ENCODE data around the gene B4GALT2. TPM values are rescaled to one million over a fixed set of nuclear protein-coding genes. Genes with fewer than 3 reads are reported as not detected.

The B4GALT2 gene
- total and polyA plus RNA-seq, 9 of the 15 experiments (the other 6 are each of a cell fraction or from before 2014, with no cell fraction given) = 1.3 to 86.8 (median 43.8) TPM

GRCh38 chr1:44029260-44029910 lies 50.4 kb downstream of the B4GALT2 start (continued):
- TF ChIP-seq ZNF407 (IDR thresholded peaks at IDR 0.05; ENCODE audit: low read depth) (peak; percentile 32; the same call in 1 of the 2 replicates), NRF1 (conservative IDR thresholded peaks at IDR 0.05 in 1 of 2, IDR thresholded peaks at IDR 0.05 in 1 of 2) (peak; percentile 90 to 91), U2AF1 (optimal IDR thresholded peaks at IDR 0.05; ENCODE audit: low read depth, low read length) (no peak), ZNF253 (CRISPR knock-in tag; conservative IDR thresholded peaks at IDR 0.05) (no peak), AFF1 (IDR thresholded peaks at IDR 0.05; ENCODE audit: low read depth in 1 of 2, partially characterized antibody in 2 of 2) (peak in 1 of 2 experiments; percentile 56), ZBTB26 (CRISPR knock-in tag; IDR thresholded peaks at IDR 0.05) (no peak), DNMT1 (IDR thresholded peaks at IDR 0.05) (peak; percentile 57; the same call in 1 of the 2 replicates), CC2D1A (IDR thresholded peaks at IDR 0.05) (no peak), KHSRP (IDR thresholded peaks at IDR 0.05) (no peak)

All from K562 (cell line).